Dendritic cell treated with granulocyte-macrophage colony-stimulating factor and Interleukin-4, amounts not matched to agents 40 ng/mL and 50 ng/mL, for 4 days (primary cell): ENCODE measurements around the gene HYAL1.

Experiments used
- H3K27ac Mint-ChIP-seq: one replicate; pipeline ENCODE4 v1.8.0; 2022; ENCODE audit warnings: mild to moderate bottlenecking, mixed read lengths
- H3K27me3 Mint-ChIP-seq: one replicate; pipeline ENCODE4 v1.8.0; 2022; ENCODE audit warnings: mild to moderate bottlenecking, mixed read lengths
- H3K36me3 Mint-ChIP-seq: one replicate; pipeline ENCODE4 v1.8.0; 2022; ENCODE audit warnings: low read depth, mixed read lengths
- H3K4me1 Mint-ChIP-seq: one replicate; pipeline ENCODE4 v1.8.0; 2022; ENCODE audit warnings: low read depth, mixed read lengths
- H3K4me3 Mint-ChIP-seq: one replicate; pipeline ENCODE4 v1.8.0; 2022; ENCODE audit warnings: mild to moderate bottlenecking, moderate library complexity, mixed read lengths
- H3K9me3 Mint-ChIP-seq: one replicate; pipeline ENCODE4 v1.8.0; 2022; ENCODE audit warnings: mixed read lengths
- intact Hi-C: fragments of 100-400 bp; cut with micrococcal nuclease; formaldehyde crosslinking; loops from one replicate; pipeline ENCODE4 v1.15.0; 2022

HYAL1 gene, protein sequence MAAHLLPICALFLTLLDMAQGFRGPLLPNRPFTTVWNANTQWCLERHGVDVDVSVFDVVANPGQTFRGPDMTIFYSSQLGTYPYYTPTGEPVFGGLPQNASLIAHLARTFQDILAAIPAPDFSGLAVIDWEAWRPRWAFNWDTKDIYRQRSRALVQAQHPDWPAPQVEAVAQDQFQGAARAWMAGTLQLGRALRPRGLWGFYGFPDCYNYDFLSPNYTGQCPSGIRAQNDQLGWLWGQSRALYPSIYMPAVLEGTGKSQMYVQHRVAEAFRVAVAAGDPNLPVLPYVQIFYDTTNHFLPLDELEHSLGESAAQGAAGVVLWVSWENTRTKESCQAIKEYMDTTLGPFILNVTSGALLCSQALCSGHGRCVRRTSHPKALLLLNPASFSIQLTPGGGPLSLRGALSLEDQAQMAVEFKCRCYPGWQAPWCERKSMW

DNA sequence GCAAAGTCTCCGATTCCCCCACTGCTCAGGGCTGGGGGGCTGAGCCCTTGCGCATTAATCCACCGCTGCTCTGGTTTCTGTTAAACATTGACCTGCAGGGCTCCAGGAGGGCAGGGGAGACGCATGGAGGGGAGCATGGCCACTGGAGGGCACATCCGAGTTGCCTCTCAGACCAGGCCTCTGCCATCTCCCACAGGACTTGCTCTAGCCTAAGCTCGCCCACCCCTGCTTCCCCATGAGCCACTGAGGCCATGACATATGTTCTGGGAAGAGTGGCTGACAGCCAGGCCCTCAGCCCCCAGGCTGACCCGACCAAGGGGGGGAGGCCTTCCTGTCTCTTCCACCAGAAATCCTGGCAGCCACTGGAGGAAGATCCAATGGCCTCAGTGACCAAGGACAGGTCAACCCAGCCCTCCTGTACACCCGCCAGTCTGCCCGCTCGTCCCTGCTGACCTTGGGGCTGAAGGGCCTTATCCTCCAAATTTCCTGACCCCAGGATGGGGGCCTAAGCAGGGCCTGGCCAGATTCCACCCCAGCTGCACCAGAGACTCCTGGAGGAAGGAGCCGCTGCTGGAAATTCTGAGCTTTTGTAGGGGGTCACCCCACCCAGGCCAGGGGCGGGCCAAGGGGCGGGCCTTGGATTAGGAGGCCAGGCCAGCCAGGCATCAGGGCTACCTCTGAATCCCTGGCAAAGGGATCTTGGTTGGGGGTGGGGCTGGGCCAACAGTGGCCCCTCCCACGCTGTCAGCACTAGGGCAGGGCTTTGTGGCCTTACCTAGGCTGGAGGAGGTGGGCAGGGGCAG lies at the start of gene HYAL1:
TSS of gene HYAL1 (minus strand) at position 562 of the 803 bp plus-strand sequence. CDS start 618 bp downstream, outside the sequence.
- no peak within 1 kb of the TSS for H3K4me3 Mint-ChIP-seq
- peak within 1 kb of the TSS; percentile 62 for H3K27ac Mint-ChIP-seq
- H3K36me3 Mint-ChIP-seq, result peaks cover 7% of the 10 kb centered on the region
- intact Hi-C loops, result no loop called here
- no peaks in the 10 kb centered on the region for H3K9me3 Mint-ChIP-seq
- H3K4me1 Mint-ChIP-seq, result peaks cover 32% of the 10 kb centered on the region
- no peaks in the 10 kb centered on the region for H3K27me3 Mint-ChIP-seq

DNA sequence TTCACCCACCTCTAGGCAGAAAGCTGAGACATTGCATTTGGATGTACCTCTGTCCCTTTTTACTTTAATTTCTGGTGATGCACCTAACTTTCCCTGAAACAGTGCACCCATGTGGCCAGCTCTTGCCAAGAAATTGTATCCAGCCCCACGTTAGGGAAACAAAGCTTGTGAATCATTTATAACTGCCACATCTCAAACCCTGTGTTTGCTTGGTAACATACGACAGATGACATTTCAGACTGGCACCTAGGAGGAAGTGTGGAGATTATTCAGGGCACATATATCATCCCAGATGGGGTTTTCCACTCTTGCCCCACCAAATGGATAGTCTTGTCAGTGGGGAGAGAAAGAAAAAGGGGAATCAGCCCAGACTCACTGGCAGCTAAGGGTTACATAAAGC lies 49.4 kb upstream of the HYAL1 start:
- Mint-ChIP-seq H3K9me3 (no peaks in the 10 kb centered on the region), H3K36me3 (peaks cover 90% of the 10 kb centered on the region), H3K4me1 (peaks cover 88% of the 10 kb centered on the region), H3K27ac (peak overlapping the region; percentile 52), H3K27me3 (no peaks in the 10 kb centered on the region), H3K4me3 (no peak overlapping the region)
- intact Hi-C loops, result no loop called here

DNA sequence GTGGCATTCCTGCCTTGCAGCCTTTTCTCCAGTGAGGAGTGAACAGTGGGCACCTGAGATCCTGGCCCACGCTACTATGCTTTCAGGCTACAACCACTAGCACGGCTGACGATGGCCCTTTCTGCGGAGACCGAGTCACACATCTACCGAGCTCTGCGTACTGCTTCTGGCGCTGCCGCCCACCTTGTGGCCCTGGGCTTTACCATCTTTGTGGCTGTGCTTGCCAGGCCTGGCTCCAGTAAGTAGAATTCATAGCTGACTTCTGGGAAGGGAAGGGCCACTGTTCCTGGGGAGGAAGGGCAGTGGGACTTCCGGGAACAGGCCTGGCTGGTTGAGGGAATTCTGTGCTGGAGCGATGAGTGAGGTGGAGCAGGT lies 47.9 kb upstream of the HYAL1 start:
- H3K27me3 Mint-ChIP-seq, result no peaks in the 10 kb centered on the region
- H3K36me3 Mint-ChIP-seq, result peaks cover 79% of the 10 kb centered on the region
- peak overlapping the region; percentile 90 for H3K4me3 Mint-ChIP-seq
- intact Hi-C loops, result loop anchor here (1.0 kb wide), 1 partner anchor 8 kb away; the partner anchor contains the start of gene TMEM115
- H3K9me3 Mint-ChIP-seq, result no peaks in the 10 kb centered on the region
- H3K4me1 Mint-ChIP-seq, result peaks cover 84% of the 10 kb centered on the region
- peak overlapping the region; percentile 93 for H3K27ac Mint-ChIP-seq

DNA sequence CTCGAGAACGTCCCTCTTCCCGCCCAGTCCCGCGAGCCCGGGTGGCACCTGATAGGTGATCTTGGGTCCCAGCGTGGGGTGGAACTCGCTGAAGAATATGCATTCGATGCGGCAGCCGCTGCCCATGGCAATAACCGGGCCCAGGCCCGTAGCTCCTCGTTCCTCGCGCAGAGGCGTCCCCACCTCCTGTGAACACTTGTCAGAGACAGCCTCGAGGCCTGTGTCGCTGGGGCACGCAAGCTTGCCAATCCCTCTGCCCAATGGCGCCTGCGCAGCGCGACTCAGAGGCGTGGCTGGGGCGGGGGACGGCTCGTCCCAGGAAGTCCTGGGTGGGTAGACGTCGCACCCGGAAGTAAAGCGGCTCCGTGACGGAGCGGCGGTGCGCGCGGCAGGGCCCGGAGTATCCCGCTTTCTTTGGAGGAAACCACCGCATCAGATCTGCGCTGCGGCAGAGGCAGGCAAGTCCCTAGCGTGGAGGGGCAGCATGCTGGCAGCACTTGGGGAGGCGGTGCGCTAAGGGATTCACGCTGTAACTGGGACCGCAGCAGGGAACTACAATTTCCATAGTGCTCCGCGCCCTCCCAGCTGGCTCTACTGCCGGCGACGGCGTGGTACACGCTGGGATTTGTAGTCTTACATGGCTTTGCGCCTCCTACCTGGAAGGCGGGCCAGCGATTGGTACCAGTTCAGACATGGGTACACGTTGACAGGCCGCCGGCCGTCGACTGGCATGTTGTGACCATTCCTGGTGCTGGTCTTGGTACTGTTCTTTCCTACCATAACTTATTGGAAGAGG lies 47.4 kb upstream of the HYAL1 start, which contains the start of the genes CYB561D2 and NPRL2:
TSS of gene CYB561D2 (plus strand) at position 336 of the 796 bp plus-strand sequence. CDS start 572 bp downstream, outside the sequence.
TSS of gene NPRL2 (minus strand) at position 249 of the 796 bp plus-strand sequence. CDS start at position 126, 123 bp downstream.
- peak within 1 kb of the TSS; percentile 90 for H3K4me3 Mint-ChIP-seq
- no peaks in the 10 kb centered on the region for H3K27me3 Mint-ChIP-seq
- H3K27ac Mint-ChIP-seq, result peak within 1 kb of the TSS; percentile 93
- peaks cover 73% of the 10 kb centered on the region for H3K36me3 Mint-ChIP-seq
- intact Hi-C loops, result loop anchor here (1.0 kb wide), 1 partner anchor 9 kb away; the partner anchor contains the start of gene TMEM115
- H3K9me3 Mint-ChIP-seq, result no peaks in the 10 kb centered on the region
- peaks cover 84% of the 10 kb centered on the region for H3K4me1 Mint-ChIP-seq

DNA sequence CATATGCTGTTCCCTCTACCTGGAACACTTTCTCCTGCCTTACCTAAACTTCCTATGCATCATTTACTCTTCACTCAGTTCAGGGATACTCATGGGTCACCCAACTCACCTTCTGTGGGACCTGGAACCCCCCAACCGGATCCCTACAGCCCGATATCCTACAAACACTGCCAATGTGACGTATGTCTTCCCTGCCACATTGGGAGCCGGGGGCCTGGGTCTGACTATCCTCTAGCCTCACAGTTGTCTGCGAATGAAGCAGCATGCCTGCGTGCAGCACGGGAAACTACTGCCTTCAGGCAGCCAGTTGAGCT lies 46.8 kb upstream of the HYAL1 start:
- Mint-ChIP-seq H3K27ac (peak overlapping the region; percentile 93), H3K36me3 (peaks cover 68% of the 10 kb centered on the region), H3K4me3 (peak overlapping the region; percentile 90), H3K27me3 (no peaks in the 10 kb centered on the region), H3K4me1 (peaks cover 84% of the 10 kb centered on the region), H3K9me3 (no peaks in the 10 kb centered on the region)
- intact Hi-C loops, result no loop called here

DNA sequence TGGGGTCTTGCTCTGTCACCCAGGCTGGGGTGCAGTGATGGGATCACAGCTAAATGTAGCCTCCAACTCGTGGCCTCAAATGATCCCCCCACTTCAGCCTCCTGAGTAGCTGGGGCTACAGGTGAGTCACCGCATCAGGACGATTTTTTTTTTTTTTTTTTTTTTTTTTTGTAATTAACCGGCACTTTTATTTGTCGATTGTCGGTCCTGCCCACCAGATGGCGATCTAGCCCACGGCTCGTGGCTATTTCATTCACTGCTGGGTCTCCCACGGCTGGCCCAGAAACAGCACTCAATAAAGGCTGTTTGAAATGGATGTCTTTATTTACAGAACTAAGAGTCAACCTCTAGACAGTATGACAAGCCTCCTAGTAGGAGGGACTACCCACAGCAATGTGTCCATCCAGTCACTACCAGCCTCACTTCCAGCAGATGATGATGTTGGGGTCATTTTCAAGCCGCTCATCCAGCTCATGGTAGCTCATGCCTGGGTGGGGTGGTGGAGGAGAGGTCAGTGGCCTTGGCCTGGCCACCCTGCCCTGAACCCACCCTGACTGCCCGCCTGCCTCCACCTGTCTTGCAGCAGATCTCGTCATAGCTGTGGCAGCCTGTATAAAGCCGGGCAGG lies 43.9 kb upstream of the HYAL1 start:
- H3K4me1 Mint-ChIP-seq, result peaks cover 89% of the 10 kb centered on the region
- H3K4me3 Mint-ChIP-seq, result no peak overlapping the region
- no peak overlapping the region for H3K27ac Mint-ChIP-seq
- intact Hi-C loops, result loop anchor here (1.0 to 5.0 kb wide), 3 partner anchors 90 to 265 kb away; partner anchors contain the start of gene CISH
- no peaks in the 10 kb centered on the region for H3K27me3 Mint-ChIP-seq
- peaks cover 39% of the 10 kb centered on the region for H3K36me3 Mint-ChIP-seq
- H3K9me3 Mint-ChIP-seq, result no peaks in the 10 kb centered on the region

DNA sequence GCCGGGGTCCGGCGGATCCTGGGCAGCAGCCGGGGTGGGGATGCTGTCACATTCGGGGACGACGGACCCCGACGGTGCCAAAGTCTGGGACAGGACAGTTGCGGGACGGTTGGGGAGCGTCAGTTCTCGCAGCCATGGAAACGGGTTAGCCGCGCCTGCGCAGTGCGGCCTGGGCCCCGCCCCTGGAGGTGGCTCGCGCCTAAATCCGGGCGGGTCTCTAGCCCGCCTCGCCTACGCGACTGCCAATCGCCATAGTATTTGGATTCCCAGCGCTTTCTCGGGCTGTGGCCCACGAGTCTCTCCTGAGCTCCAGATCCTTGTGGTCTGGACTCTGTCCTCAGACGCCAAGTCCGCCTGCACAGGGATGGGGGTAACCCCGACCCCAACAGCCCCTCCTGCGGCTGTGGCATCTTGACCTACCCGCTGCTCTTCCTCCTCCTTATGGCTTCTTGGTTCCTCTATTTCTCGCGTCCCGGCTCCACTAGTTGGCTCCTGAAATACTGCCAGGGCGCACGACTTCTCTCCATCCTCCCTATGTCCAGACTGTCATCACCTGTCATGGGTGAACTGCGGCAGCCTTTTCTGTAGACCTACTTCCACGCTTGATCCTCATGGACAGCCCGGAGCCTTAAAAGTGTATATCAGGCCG lies 42.3 kb upstream of the HYAL1 start, which contains the start of gene ZMYND10:
TSS of gene ZMYND10 (minus strand) at position 147 of the 649 bp plus-strand sequence. CDS start 153 bp downstream, outside the sequence.
- Mint-ChIP-seq H3K4me3 (peak within 1 kb of the TSS; percentile 88), H3K9me3 (no peaks in the 10 kb centered on the region), H3K4me1 (peaks cover 88% of the 10 kb centered on the region), H3K27ac (peak within 1 kb of the TSS; percentile 85), H3K36me3 (peaks cover 23% of the 10 kb centered on the region), H3K27me3 (no peaks in the 10 kb centered on the region)
- intact Hi-C loops, result loop anchor here (5.0 kb wide), 2 partner anchors 92 to 267 kb away; partner anchors contain the start of gene CISH

DNA sequence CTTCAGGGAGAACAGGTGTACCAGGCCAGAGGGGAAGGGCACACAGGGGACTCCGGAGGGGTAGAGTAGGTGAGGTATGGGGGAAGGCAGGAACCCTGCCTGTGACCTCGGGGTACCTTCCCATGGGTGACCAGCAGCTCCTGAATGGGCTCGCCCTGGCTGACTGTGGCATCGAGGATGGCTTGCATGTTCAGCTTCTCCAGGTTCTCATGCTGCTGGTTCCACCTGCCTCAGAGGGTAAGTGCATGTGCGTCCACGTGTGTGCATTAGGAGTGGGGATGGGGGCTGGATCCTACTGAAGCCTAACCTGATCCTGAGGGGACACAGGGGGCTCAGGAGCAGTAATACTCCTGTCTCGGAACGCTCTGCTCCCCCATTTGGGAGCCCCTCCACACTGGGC lies 41.6 kb upstream of the HYAL1 start:
- Mint-ChIP-seq H3K9me3 (no peaks in the 10 kb centered on the region), H3K27ac (peak overlapping the region; percentile 85), H3K36me3 (peaks cover 28% of the 10 kb centered on the region), H3K27me3 (no peaks in the 10 kb centered on the region), H3K4me3 (peak overlapping the region; percentile 88), H3K4me1 (peaks cover 82% of the 10 kb centered on the region)
- intact Hi-C loops, result loop anchor here (5.0 kb wide), 2 partner anchors 92 to 267 kb away; partner anchors contain the start of gene CISH

DNA sequence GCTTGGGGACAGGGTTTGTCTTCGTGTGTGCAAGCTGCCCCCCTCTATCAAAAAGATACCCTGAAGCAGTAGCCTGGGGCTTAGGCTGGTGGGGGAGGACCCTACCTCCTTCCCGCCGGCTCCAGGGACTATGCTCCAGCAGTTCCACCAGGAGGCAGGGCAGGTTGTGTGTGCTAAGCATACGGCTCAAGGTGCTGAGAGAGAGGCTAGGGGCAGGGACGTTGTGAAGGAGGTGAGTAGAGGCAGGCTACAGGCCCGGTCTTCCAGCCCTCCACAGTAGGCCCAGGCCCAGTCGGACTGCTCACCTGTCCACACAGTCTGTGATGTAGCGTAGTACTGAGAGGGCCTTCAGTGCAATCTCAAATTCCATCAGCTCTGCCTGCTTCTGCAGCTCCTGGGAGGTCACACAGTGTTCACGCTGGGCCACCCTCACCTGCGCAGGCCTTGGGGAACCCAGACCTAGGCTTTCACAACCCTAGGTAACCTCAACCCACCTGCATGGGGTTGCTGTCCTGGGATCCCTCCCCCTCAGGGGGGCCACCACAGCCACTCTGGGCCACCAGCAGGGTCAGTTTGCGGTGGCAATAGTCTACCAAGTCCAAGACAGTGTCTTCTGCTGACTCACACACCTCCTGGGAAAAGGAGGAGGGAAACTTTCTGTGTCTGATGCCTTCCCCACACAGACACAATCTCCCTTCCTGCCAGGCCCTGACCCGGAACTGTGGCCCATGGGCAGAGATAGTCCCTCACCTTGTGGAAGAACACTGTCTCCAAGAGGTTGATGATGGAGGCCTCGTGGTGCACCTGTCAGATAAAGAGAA lies 39.6 kb upstream of the HYAL1 start:
- peaks cover 31% of the 10 kb centered on the region for H3K36me3 Mint-ChIP-seq
- H3K9me3 Mint-ChIP-seq, result no peaks in the 10 kb centered on the region
- peak overlapping the region; percentile 17 for H3K27ac Mint-ChIP-seq
- no peak overlapping the region for H3K4me3 Mint-ChIP-seq
- H3K4me1 Mint-ChIP-seq, result peaks cover 76% of the 10 kb centered on the region
- intact Hi-C loops, result no loop called here
- no peaks in the 10 kb centered on the region for H3K27me3 Mint-ChIP-seq

DNA sequence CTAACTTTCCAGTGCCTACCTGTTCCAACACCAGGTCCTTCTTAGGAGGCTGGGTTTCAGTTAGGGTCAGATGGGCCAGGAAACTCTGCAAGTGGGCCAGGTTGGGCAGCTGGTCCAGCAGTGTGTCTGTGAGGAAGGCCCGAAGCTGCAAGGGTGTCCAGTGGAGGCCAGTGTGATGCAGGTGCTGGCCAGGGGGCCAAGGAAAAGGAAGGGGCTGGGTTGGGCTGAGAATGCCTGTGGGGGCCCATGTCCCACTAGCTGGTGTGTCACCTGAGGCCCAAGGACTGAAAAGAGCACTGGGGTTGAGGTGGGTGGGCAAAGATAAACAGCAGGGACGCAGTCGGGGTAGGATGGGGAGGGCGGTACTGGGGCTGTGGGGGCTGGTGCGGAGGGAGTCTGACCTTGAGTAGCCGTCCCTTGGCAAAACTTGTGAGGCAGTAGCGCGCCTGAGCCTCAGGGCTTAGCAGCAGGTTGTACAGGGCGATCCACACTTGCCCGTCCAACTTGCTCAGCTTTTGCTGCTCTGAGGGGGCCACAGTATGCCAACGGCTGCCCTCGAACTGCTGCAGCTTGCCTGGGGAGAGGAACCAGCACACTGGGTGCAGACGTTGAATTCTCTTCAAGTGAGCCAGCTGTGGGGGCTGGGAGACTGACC lies 38.7 kb upstream of the HYAL1 start:
- no peaks in the 10 kb centered on the region for H3K9me3 Mint-ChIP-seq
- intact Hi-C loops, result no loop called here
- peaks cover 68% of the 10 kb centered on the region for H3K4me1 Mint-ChIP-seq
- H3K27ac Mint-ChIP-seq, result no peak overlapping the region
- H3K36me3 Mint-ChIP-seq, result peaks cover 34% of the 10 kb centered on the region
- H3K4me3 Mint-ChIP-seq, result peak overlapping the region; percentile 78
- no peaks in the 10 kb centered on the region for H3K27me3 Mint-ChIP-seq

DNA sequence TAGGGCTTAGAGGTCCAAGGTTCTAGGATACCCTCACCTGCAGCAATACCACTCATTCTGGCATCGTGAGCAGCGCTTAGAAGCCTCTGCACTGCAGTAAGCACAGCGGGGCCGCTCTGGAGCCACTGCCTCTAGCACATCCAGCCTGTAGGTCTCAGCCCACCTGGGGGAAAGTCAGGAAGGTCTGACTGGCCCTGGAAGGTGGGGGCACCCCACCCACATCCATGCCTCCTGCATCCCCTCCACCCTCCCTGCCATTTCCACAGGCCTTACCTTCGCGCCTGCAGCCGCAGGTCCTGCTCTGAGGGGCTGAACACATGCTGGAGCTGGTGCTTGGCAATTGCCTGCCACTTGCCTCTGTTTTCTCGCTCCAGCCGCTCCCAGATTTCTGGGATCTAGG lies 38.2 kb upstream of the HYAL1 start:
- Mint-ChIP-seq H3K27ac (peak overlapping the region; percentile 96), H3K4me1 (peaks cover 69% of the 10 kb centered on the region)
- intact Hi-C loops, result no loop called here

More for the DNA sequence above, 38.2 kb upstream of the HYAL1 start:
- Mint-ChIP-seq H3K36me3 (peaks cover 40% of the 10 kb centered on the region), H3K9me3 (no peaks in the 10 kb centered on the region), H3K4me3 (peak overlapping the region; percentile 78), H3K27me3 (no peaks in the 10 kb centered on the region)
